NB4 (cell line): ENCODE data around the gene PDHX.

Source experiments
- CTCF ChIP-seq: IDR thresholded peaks from one replicate; pipeline ENCODE4 v1.5.1; 2012; ENCODE audit warnings: low read depth, low read length
- MYC ChIP-seq: IDR thresholded peaks from 2 replicates; pipeline ENCODE4 v1.6.1; 2011; ENCODE audit warnings: low read depth, low read length
- POLR2A ChIP-seq: IDR thresholded peaks from 2 replicates; pipeline ENCODE4 v1.6.1; 2011; ENCODE audit warnings: mild to moderate bottlenecking; ENCODE audit not compliant: insufficient read length; ENCODE audit errors: extremely low read depth

GRCh38 chr11:35039076-35039475, 122.7 kb downstream of the PDHX start:
- no peak for TF ChIP-seq CTCF
- no peak for TF ChIP-seq POLR2A
- TF ChIP-seq MYC, result no peak
